ENCODE measurements around the gene GLG1. TPM values are rescaled to one million over a fixed set of nuclear protein-coding genes. Genes with fewer than 3 reads are reported as not detected.

The GLG1 gene
- total RNA-seq, 1 experiment from 2014 or later: 487 TPM

GRCh38 chr16:74605332-74605731 lies 1.6 kb downstream of the GLG1 start:
- peaks cover 12% of the 10 kb centered on the region for H3K4me1 ChIP-seq (ENCODE audit: insufficient read depth, low read length, poor library complexity, severe bottlenecking)
- H3K36me3 ChIP-seq (ENCODE audit: insufficient read depth, low read length, poor library complexity, severe bottlenecking): peaks cover 25% of the 10 kb centered on the region
- ChIA-PET POLR2A (ENCODE audit: low non-redundant PET) (no interaction called here), CTCF (no interaction called here)
- BruUV-seq (replicated peaks): TSS peak; percentile 50
- H3K9me3 ChIP-seq (ENCODE audit: low read depth, low read length, poor library complexity, severe bottlenecking): peaks cover 4% of the 10 kb centered on the region
- no peaks in the 10 kb centered on the region for H3K27me3 ChIP-seq (replicated peaks; ENCODE audit: insufficient read depth, low read depth, low read length, poor library complexity)
- H3K27ac ChIP-seq (ENCODE audit: low read depth, low read length, poor library complexity, severe bottlenecking): peak overlapping the region; percentile 94
- intact Hi-C loops (cut with micrococcal nuclease; ENCODE audit: unreplicated experiment): loop anchor here (10.0 kb wide), 1 partner anchor 111 kb away; no protein-coding TSS in a partner anchor
- no peak for TF ChIP-seq CTCF (conservative IDR thresholded peaks at IDR 0.05; ENCODE audit: low read depth, low read length)
- TF ChIP-seq EZH2 (IDR thresholded peaks at IDR 0.05; ENCODE audit: borderline replicate concordance, low read depth, low read length, poor library complexity, severe bottlenecking): no peak
- no peak for DNase-seq (ENCODE audit: low spot score)
- peak overlapping the region; percentile 85 for H3K4me3 ChIP-seq (ENCODE audit: low read depth, low read length, poor library complexity, severe bottlenecking)

GRCh38 chr16:74603848-74604247 lies 3.1 kb downstream of the GLG1 start:
- peaks cover 34% of the 10 kb centered on the region for H3K36me3 ChIP-seq (ENCODE audit: insufficient read depth, low read length, poor library complexity, severe bottlenecking)
- POLR2A ChIA-PET (ENCODE audit: low non-redundant PET): no interaction called here
- H3K27me3 ChIP-seq (replicated peaks; ENCODE audit: insufficient read depth, low read depth, low read length, poor library complexity): no peaks in the 10 kb centered on the region
- peaks cover 24% of the 10 kb centered on the region for H3K4me1 ChIP-seq (ENCODE audit: insufficient read depth, low read length, poor library complexity, severe bottlenecking)
- intact Hi-C loops (cut with micrococcal nuclease; ENCODE audit: unreplicated experiment): loop anchor here (1.0 to 10.0 kb wide), 3 partner anchors 28 to 109 kb away; no protein-coding TSS in a partner anchor
- no peak for DNase-seq (ENCODE audit: low spot score)
- TF ChIP-seq CTCF (conservative IDR thresholded peaks at IDR 0.05; ENCODE audit: low read depth, low read length) (no peak), EZH2 (IDR thresholded peaks at IDR 0.05; ENCODE audit: borderline replicate concordance, low read depth, low read length, poor library complexity, severe bottlenecking) (no peak)
- CTCF ChIA-PET: no interaction called here
- H3K9me3 ChIP-seq (ENCODE audit: low read depth, low read length, poor library complexity, severe bottlenecking): no peaks in the 10 kb centered on the region
- BruUV-seq (replicated peaks): no TSS peak
- H3K4me3 ChIP-seq (ENCODE audit: low read depth, low read length, poor library complexity, severe bottlenecking): peak overlapping the region; percentile 85
- H3K27ac ChIP-seq (ENCODE audit: low read depth, low read length, poor library complexity, severe bottlenecking): peak overlapping the region; percentile 94

GRCh38 chr16:74601126-74601871 lies 5.6 kb downstream of the GLG1 start:
- peak overlapping the region; percentile 73 for H3K27ac ChIP-seq (ENCODE audit: low read depth, low read length, poor library complexity, severe bottlenecking)
- no peak for TF ChIP-seq CTCF (conservative IDR thresholded peaks at IDR 0.05; ENCODE audit: low read depth, low read length)
- no peak for TF ChIP-seq EZH2 (IDR thresholded peaks at IDR 0.05; ENCODE audit: borderline replicate concordance, low read depth, low read length, poor library complexity, severe bottlenecking)
- no peaks in the 10 kb centered on the region for H3K9me3 ChIP-seq (ENCODE audit: low read depth, low read length, poor library complexity, severe bottlenecking)
- POLR2A ChIA-PET (ENCODE audit: low non-redundant PET): interaction anchor here (0.5 to 0.8 kb wide), 4 partner anchors 40 to 250 kb away, joined by 3 to 4 read pairs (median 4); no protein-coding TSS in a partner anchor
- intact Hi-C loops (cut with micrococcal nuclease; ENCODE audit: unreplicated experiment): loop anchor here (10.0 kb wide), 1 partner anchor 106 kb away; no protein-coding TSS in a partner anchor
- CTCF ChIA-PET: no interaction called here
- peaks cover 58% of the 10 kb centered on the region for H3K36me3 ChIP-seq (ENCODE audit: insufficient read depth, low read length, poor library complexity, severe bottlenecking)
- H3K4me1 ChIP-seq (ENCODE audit: insufficient read depth, low read length, poor library complexity, severe bottlenecking): peaks cover 24% of the 10 kb centered on the region
- H3K27me3 ChIP-seq (replicated peaks; ENCODE audit: insufficient read depth, low read depth, low read length, poor library complexity): no peaks in the 10 kb centered on the region
- no peak for DNase-seq (ENCODE audit: low spot score)
- BruUV-seq (replicated peaks): no TSS peak
- H3K4me3 ChIP-seq (ENCODE audit: low read depth, low read length, poor library complexity, severe bottlenecking): peak overlapping the region; percentile 85

Data from A673 (cell line).